ENCODE measurements around the gene OSBPL7. TPM values are rescaled to one million over a fixed set of nuclear protein-coding genes. Genes with fewer than 3 reads are reported as not detected.

The OSBPL7 gene
- total and polyA plus RNA-seq, 2 of the 13 experiments (the other 11 are each of a cell fraction or from before 2014, with no cell fraction given) = 4.7 to 6.6 TPM

DNA sequence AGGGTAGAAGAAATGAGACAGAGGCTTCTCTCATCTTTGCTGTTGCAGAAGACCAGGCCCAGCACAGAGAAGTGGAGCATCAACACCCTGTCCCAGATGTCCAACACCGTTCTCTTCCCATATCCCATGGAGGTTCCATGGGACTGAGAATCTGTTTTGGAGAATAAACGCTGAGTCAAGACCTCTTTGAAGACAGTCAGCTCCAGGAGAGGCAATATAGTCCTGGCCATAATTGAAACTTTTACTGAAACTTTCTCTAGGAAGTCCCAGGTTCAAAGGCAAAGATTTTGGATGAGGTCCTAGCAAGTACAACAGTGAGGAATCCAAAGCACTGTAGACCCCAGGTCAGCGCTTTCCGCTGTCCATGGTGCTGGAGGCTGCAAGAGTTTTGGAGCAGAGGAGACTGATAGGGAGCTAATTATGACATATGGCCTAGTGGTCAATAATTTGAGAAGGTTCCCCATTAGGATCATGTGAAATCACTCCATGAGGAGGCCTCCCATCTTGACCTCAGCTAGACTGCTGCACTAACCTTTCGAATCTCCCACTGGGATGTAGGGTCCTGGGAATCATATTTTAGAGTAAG lies 36.0 kb downstream of the OSBPL7 start (continued):
- TF ChIP-seq, protein P1, sequence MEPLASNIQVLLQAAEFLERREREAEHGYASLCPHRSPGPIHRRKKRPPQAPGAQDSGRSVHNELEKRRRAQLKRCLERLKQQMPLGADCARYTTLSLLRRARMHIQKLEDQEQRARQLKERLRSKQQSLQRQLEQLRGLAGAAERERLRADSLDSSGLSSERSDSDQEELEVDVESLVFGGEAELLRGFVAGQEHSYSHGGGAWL (CRISPR knock-in tag; IDR thresholded peaks at IDR 0.05) = peak; percentile 68; the same call in 1 of the 2 replicates
- TF ChIP-seq FOXK1 (CRISPR knock-in tag; IDR thresholded peaks at IDR 0.05; ENCODE audit: borderline replicate concordance, low read depth) (peak; percentile 60; the same call in 1 of the 2 replicates), KDM1A (CRISPR knock-in tag; IDR thresholded peaks at IDR 0.05) (no peak), ZSCAN31 (CRISPR knock-in tag; IDR thresholded peaks at IDR 0.05; ENCODE audit: low read depth) (no peak), RAD51 (IDR thresholded peaks at IDR 0.05; ENCODE audit: borderline replicate concordance) (no peak), ZNF33A (CRISPR knock-in tag; IDR thresholded peaks at IDR 0.05; ENCODE audit: borderline replicate concordance) (0 out of 2 replicates have a peak, but pooled peaks have one; percentile 37), ZNF547 (CRISPR knock-in tag; IDR thresholded peaks at IDR 0.05) (no peak), ZFX (CRISPR knock-in tag; IDR thresholded peaks at IDR 0.05; ENCODE audit: low read depth) (no peak), ARNT (IDR thresholded peaks at IDR 0.05) (no peak), ZMYM4 (CRISPR knock-in tag; IDR thresholded peaks at IDR 0.05) (no peak), ZNF782 (CRISPR knock-in tag; IDR thresholded peaks at IDR 0.05; ENCODE audit: borderline replicate concordance) (no peak), ZNF24 (IDR thresholded peaks at IDR 0.05) (no peak)
- TF ChIP-seq, protein P2, sequence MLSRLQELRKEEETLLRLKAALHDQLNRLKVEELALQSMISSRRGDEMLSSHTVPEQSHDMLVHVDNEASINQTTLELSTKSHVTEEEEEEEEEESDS (CRISPR knock-in tag; IDR thresholded peaks at IDR 0.05; ENCODE audit: borderline replicate concordance) = no peak
- TF ChIP-seq, protein P3, sequence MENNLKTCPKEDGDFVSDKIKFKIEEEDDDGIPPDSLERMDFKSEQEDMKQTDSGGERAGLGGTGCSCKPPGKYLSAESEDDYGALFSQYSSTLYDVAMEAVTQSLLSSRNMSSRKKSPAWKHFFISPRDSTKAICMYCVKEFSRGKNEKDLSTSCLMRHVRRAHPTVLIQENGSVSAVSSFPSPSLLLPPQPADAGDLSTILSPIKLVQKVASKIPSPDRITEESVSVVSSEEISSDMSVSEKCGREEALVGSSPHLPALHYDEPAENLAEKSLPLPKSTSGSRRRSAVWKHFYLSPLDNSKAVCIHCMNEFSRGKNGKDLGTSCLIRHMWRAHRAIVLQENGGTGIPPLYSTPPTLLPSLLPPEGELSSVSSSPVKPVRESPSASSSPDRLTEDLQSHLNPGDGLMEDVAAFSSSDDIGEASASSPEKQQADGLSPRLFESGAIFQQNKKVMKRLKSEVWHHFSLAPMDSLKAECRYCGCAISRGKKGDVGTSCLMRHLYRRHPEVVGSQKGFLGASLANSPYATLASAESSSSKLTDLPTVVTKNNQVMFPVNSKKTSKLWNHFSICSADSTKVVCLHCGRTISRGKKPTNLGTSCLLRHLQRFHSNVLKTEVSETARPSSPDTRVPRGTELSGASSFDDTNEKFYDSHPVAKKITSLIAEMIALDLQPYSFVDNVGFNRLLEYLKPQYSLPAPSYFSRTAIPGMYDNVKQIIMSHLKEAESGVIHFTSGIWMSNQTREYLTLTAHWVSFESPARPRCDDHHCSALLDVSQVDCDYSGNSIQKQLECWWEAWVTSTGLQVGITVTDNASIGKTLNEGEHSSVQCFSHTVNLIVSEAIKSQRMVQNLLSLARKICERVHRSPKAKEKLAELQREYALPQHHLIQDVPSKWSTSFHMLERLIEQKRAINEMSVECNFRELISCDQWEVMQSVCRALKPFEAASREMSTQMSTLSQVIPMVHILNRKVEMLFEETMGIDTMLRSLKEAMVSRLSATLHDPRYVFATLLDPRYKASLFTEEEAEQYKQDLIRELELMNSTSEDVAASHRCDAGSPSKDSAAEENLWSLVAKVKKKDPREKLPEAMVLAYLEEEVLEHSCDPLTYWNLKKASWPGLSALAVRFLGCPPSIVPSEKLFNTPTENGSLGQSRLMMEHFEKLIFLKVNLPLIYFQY (CRISPR knock-in tag; IDR thresholded peaks at IDR 0.05; ENCODE audit: borderline replicate concordance) = peak; percentile 82
- TF ChIP-seq, protein P4, sequence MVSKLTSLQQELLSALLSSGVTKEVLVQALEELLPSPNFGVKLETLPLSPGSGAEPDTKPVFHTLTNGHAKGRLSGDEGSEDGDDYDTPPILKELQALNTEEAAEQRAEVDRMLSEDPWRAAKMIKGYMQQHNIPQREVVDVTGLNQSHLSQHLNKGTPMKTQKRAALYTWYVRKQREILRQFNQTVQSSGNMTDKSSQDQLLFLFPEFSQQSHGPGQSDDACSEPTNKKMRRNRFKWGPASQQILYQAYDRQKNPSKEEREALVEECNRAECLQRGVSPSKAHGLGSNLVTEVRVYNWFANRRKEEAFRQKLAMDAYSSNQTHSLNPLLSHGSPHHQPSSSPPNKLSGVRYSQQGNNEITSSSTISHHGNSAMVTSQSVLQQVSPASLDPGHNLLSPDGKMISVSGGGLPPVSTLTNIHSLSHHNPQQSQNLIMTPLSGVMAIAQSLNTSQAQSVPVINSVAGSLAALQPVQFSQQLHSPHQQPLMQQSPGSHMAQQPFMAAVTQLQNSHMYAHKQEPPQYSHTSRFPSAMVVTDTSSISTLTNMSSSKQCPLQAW (CRISPR knock-in tag; IDR thresholded peaks at IDR 0.05) = no peak
- TF ChIP-seq, protein P5, sequence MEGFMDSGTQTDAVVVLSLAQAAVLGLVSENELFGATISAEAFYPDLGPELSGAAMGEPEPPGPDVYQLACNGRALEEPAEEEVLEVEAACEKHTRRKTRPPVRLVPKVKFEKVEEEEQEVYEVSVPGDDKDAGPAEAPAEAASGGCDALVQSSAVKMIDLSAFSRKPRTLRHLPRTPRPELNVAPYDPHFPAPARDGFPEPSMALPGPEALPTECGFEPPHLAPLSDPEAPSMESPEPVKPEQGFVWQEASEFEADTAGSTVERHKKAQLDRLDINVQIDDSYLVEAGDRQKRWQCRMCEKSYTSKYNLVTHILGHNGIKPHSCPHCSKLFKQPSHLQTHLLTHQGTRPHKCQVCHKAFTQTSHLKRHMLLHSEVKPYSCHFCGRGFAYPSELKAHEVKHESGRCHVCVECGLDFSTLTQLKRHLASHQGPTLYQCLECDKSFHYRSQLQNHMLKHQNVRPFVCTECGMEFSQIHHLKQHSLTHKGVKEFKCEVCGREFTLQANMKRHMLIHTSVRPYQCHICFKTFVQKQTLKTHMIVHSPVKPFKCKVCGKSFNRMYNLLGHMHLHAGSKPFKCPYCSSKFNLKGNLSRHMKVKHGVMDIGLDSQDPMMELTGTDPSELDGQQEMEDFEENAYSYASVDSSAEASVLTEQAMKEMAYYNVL (CRISPR knock-in tag; IDR thresholded peaks at IDR 0.05; ENCODE audit: borderline replicate concordance) = 0 out of 2 replicates have a peak, but pooled peaks have one; percentile 20
- TF ChIP-seq, protein P6, sequence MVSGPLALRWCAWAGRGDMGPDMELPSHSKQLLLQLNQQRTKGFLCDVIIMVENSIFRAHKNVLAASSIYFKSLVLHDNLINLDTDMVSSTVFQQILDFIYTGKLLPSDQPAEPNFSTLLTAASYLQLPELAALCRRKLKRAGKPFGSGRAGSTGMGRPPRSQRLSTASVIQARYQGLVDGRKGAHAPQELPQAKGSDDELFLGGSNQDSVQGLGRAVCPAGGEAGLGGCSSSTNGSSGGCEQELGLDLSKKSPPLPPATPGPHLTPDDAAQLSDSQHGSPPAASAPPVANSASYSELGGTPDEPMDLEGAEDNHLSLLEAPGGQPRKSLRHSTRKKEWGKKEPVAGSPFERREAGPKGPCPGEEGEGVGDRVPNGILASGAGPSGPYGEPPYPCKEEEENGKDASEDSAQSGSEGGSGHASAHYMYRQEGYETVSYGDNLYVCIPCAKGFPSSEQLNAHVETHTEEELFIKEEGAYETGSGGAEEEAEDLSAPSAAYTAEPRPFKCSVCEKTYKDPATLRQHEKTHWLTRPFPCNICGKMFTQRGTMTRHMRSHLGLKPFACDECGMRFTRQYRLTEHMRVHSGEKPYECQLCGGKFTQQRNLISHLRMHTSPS (CRISPR knock-in tag; IDR thresholded peaks at IDR 0.05; ENCODE audit: low read depth) = no peak
- TF ChIP-seq, protein P7, sequence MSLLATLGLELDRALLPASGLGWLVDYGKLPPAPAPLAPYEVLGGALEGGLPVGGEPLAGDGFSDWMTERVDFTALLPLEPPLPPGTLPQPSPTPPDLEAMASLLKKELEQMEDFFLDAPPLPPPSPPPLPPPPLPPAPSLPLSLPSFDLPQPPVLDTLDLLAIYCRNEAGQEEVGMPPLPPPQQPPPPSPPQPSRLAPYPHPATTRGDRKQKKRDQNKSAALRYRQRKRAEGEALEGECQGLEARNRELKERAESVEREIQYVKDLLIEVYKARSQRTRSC (CRISPR knock-in tag; IDR thresholded peaks at IDR 0.05; ENCODE audit: low read depth) = no peak

Measured in HepG2 (cell line).